GM10248 (cell line): ENCODE data around the gene PAPSS2.

Experiments
- CTCF ChIA-PET: fragments of 300-600 bp; sonication (Branson Sonifier 250); formaldehyde crosslinking; extraction: SDS; loops from one replicate; lab custom pipeline; 2021; ENCODE audit warnings: antibody characterized with exemption; lab: Yijun Ruan, JAX
- POLR2A ChIA-PET: fragments of 350-650 bp; sonication (Branson Sonifier 250); formaldehyde crosslinking; extraction: SDS; loops from one replicate; lab custom pipeline; 2020; ENCODE audit warnings: antibody characterized with exemption; lab: Yijun Ruan, JAX
- DNase-seq: peaks from one replicate; pipeline ENCODE4 v3.0.0; 2012; ENCODE audit errors: extremely low spot score
- TF ChIP-seq, protein P1 (sequence below): IDR thresholded peaks from 2 replicates; pipeline ENCODE4 v1.5.1; 2012; ENCODE audit warnings: mild to moderate bottlenecking, low read depth; ENCODE audit errors: extremely low read depth, missing control alignments, control extremely low read depth

PAPSS2 gene

GRCh38 chr10:87683356-87683755 is 23.7 kb downstream of the PAPSS2 start:
- TF ChIP-seq, protein P1, sequence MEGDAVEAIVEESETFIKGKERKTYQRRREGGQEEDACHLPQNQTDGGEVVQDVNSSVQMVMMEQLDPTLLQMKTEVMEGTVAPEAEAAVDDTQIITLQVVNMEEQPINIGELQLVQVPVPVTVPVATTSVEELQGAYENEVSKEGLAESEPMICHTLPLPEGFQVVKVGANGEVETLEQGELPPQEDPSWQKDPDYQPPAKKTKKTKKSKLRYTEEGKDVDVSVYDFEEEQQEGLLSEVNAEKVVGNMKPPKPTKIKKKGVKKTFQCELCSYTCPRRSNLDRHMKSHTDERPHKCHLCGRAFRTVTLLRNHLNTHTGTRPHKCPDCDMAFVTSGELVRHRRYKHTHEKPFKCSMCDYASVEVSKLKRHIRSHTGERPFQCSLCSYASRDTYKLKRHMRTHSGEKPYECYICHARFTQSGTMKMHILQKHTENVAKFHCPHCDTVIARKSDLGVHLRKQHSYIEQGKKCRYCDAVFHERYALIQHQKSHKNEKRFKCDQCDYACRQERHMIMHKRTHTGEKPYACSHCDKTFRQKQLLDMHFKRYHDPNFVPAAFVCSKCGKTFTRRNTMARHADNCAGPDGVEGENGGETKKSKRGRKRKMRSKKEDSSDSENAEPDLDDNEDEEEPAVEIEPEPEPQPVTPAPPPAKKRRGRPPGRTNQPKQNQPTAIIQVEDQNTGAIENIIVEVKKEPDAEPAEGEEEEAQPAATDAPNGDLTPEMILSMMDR = no peak
- CTCF ChIA-PET = interaction anchor here (1.1 to 2.1 kb wide), 4 partner anchors 10 to 28 kb away, joined by 4 to 7 read pairs (median 6); no protein-coding TSS in a partner anchor
- POLR2A ChIA-PET = no interaction called here
- DNase-seq = no peak

DNA sequence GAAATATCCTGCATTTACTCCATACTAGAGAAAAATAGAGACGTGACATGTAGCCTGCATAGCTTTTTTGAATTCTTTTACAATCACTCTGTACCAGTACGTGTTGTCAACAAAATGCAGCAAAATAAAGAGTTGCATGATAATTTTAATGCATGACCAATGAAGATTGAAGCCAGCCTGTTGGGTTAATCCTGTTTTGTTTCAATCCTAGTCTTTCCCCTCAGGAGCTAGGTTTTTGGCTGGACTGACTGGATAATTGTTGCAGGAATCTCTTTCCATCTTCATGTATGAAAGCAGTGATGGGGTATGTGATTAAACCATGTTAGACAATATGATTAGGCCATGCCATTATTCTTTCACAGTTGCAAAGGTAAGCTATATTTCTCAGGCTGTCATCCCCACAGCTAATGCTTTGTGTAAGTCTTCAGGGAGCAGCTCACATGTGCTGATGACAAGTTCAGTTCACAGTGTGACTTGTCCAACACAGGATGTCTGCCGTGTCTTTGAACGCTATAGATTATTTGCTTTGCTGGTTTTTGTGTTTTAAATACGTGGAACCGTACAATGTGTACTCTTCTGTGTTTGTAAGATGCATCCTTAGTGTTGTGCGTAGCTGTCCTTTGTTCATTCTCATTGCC is 24.4 kb downstream of the PAPSS2 start:
- ChIA-PET CTCF (interaction anchor here (0.7 to 2.1 kb wide), 6 partner anchors 11 to 1248 kb away, joined by 3 to 7 read pairs (median 4); no protein-coding TSS in a partner anchor), POLR2A (interaction anchor here (0.5 kb wide), 1 partner anchor 503 kb away, joined by 3 read pairs; no protein-coding TSS in a partner anchor)
- TF ChIP-seq, protein P1 = no peak
- DNase-seq = no peak

- CTCF ChIA-PET = interaction anchor here (1.4 to 2.2 kb wide), 2 partner anchors 8 to 58 kb away, joined by 3 to 6 read pairs; no protein-coding TSS in a partner anchor
- no peak for DNase-seq
- POLR2A ChIA-PET = no interaction called here
- TF ChIP-seq, protein P1 = no peak
Measured at GRCh38 chr10:87685832-87686574, 26.3 kb downstream of the PAPSS2 start.

- TF ChIP-seq, protein P1 = no peak
- ChIA-PET POLR2A (no interaction called here), CTCF (interaction anchor here (1.1 to 1.5 kb wide), 4 partner anchors 9 to 43 kb away, joined by 3 to 4 read pairs (median 3); no protein-coding TSS in a partner anchor)
- DNase-seq = no peak
Measured at GRCh38 chr10:87691506-87692070, 31.9 kb downstream of the PAPSS2 start.

DNA sequence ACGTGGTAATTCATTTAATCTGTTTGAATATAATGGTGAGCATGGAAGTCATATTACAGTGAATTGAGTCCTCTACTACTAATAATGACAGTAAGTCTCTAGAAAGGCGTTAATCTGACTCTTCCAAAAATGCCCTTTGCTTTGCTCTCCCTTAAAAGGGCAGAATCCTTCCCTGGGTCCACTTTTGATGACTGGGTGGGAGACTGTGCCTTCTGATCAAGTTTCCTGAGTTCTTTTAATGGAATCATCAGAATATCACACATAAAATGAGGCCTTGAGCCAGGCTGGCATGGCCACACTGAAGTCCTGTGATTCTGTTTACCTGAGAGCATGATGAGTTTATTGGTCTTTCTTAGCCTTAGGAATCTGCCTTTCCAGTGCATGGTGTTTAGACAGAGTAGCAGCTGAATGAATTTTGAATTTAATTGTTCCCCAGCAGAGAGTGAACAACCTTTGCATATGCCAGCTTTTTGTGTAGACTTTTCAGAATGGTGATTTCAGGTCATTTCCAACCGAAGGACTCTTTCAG is 33.3 kb downstream of the PAPSS2 start:
- POLR2A ChIA-PET = no interaction called here
- DNase-seq = no peak
- CTCF ChIA-PET = interaction anchor here (0.9 to 1.4 kb wide), 3 partner anchors 8 to 29 kb away, joined by 3 to 4 read pairs (median 3); no protein-coding TSS in a partner anchor
- TF ChIP-seq, protein P1 = no peak
